Stimulated activated CD4-positive, alpha-beta T cell treated with anti-CD3 and anti-CD28 coated beads, Interleukin-12 subunit alpha, Interleukin-12 subunit beta, amount 100 ng/mL, for 24 hours (primary cell): Measurements from ENCODE around the gene PLOD3.

Experiments used
- DNase-seq, 2 experiments: peaks; one replicate each; pipeline ENCODE4 v3.0.0-alpha.2; 2020; ENCODE audit warnings: low read depth in 2 of 2

Gene PLOD3

GRCh38 chr7:101180130-101180755 lies 37.1 kb downstream of the PLOD3 start, which contains the start of gene NAT16:
TSS of gene NAT16 (minus strand) at chr7:101180293. CDS start at chr7:101174807, 5,486 bp downstream.
- DNase-seq, result no peak

GRCh38 chr7:101179713-101180112 lies 37.7 kb downstream of the PLOD3 start:
- DNase-seq, result no peak

GRCh38 chr7:101179117-101179516 lies 38.3 kb downstream of the PLOD3 start:
- no peak for DNase-seq

GRCh38 chr7:101177644-101178043 lies 39.7 kb downstream of the PLOD3 start:
- no peak for DNase-seq

GRCh38 chr7:101175664-101176063 lies 41.7 kb downstream of the PLOD3 start:
- DNase-seq, result no peak

- DNase-seq, result no peak
Observed at GRCh38 chr7:101174322-101174854, 43.0 kb downstream of the PLOD3 start.

GRCh38 chr7:101173752-101174244 lies 43.6 kb downstream of the PLOD3 start:
- DNase-seq, result peak; percentile 55 to 65

- DNase-seq, result no peak
Observed at GRCh38 chr7:101172854-101173751, 44.3 kb downstream of the PLOD3 start.

GRCh38 chr7:101172005-101172853 lies 45.2 kb downstream of the PLOD3 start:
- DNase-seq, result no peak

- DNase-seq, result no peak
Observed at GRCh38 chr7:101171442-101171837, 45.9 kb downstream of the PLOD3 start.

GRCh38 chr7:101170617-101171441 lies 46.6 kb downstream of the PLOD3 start:
- no peak for DNase-seq

- peak; percentile 56 to 83 for DNase-seq
Observed at GRCh38 chr7:101169838-101170551, 47.4 kb downstream of the PLOD3 start.

GRCh38 chr7:101169110-101169837 lies 48.1 kb downstream of the PLOD3 start:
- DNase-seq, result no peak

- no peak for DNase-seq
Observed at GRCh38 chr7:101168412-101169049, 48.9 kb downstream of the PLOD3 start.

GRCh38 chr7:101167645-101168411 lies 49.6 kb downstream of the PLOD3 start:
- DNase-seq, result no peak

- DNase-seq, result no peak
Observed at GRCh38 chr7:101166909-101167644, 50.3 kb downstream of the PLOD3 start.

- no peak for DNase-seq
Observed at GRCh38 chr7:101166648-101166908, 50.8 kb downstream of the PLOD3 start.
